Hepatocyte (in vitro differentiated cells): Measurements from ENCODE around the gene INTS11.

Experiments used
- EZH2phosphoT487 ChIP-seq: fragments of 200-600 bp; sonication (generic); IDR thresholded peaks from one replicate; pipeline ENCODE4 v1.6.1; 2018; ENCODE audit warnings: antibody characterized with exemption, mild to moderate bottlenecking, low read depth, moderate library complexity; ENCODE audit not compliant: unreplicated experiment, severe bottlenecking
- TF ChIP-seq, protein P1 (sequence below): fragments of 200-600 bp; sonication (generic); IDR thresholded peaks from 2 replicates; pipeline ENCODE4 v1.5.1; 2016; ENCODE audit warnings: antibody characterized with exemption, mild to moderate bottlenecking; ENCODE audit not compliant: poor library complexity

DNA sequence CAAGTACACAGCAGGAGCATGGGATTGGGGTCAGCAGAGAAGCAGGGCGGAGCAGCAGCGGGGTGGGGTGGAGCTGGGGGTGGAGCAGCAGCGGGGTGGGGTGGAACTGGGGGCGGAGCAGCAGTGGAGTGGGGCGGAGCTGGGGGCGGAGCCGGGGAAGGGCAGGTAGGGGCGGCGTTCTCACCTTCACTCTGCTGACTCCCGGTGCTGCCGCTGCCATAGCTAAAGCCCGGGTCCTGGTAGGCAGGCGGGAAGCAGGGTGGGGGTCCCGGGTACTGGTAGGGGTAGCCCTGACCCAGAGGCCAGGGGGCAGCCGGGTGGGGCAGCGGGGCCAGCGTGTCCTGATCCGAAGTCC is 13.3 kb upstream of the INTS11 start:
- TF ChIP-seq, protein P1, sequence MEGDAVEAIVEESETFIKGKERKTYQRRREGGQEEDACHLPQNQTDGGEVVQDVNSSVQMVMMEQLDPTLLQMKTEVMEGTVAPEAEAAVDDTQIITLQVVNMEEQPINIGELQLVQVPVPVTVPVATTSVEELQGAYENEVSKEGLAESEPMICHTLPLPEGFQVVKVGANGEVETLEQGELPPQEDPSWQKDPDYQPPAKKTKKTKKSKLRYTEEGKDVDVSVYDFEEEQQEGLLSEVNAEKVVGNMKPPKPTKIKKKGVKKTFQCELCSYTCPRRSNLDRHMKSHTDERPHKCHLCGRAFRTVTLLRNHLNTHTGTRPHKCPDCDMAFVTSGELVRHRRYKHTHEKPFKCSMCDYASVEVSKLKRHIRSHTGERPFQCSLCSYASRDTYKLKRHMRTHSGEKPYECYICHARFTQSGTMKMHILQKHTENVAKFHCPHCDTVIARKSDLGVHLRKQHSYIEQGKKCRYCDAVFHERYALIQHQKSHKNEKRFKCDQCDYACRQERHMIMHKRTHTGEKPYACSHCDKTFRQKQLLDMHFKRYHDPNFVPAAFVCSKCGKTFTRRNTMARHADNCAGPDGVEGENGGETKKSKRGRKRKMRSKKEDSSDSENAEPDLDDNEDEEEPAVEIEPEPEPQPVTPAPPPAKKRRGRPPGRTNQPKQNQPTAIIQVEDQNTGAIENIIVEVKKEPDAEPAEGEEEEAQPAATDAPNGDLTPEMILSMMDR = no peak
- no peak for TF ChIP-seq EZH2phosphoT487
